NK-92 treated with Interleukin-12 subunit alpha and Interleukin-12 subunit beta, amount 100 ng/mL, for 24 hours (cell line): ENCODE measurements around the gene TP53I11.
A peak's percentile ranks its signal among the peaks of the same experiment; 100 is the strongest.

Source experiments
- DNase-seq: peaks from one replicate; lab custom pipeline; 2025; lab: John Stamatoyannopoulos, UW

TP53I11 gene

DNA sequence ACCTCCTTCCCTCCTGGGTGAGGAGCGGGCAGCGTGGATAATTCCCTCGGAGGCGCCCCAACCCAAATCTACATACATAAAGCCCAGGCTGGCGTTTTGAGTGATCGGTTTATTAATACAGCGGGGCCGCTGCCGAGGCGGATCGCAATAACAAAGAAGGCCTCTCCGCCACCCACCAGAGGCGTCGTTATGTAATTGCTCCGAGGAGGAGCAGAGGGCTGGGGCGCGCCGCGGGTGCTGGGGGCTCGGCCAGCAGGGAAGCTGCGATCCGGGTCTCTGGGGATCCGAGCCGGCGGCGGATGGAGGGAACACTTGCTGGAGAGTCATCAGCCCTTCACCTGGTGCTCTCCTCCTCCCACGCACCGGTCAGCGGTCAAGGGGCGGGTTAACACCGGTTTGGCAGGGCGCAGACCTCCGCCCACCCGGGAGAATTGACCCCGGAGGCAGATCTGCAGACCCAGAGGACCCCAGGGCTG is 6.4 kb upstream of the TP53I11 start:
- DNase-seq = no peak

DNA sequence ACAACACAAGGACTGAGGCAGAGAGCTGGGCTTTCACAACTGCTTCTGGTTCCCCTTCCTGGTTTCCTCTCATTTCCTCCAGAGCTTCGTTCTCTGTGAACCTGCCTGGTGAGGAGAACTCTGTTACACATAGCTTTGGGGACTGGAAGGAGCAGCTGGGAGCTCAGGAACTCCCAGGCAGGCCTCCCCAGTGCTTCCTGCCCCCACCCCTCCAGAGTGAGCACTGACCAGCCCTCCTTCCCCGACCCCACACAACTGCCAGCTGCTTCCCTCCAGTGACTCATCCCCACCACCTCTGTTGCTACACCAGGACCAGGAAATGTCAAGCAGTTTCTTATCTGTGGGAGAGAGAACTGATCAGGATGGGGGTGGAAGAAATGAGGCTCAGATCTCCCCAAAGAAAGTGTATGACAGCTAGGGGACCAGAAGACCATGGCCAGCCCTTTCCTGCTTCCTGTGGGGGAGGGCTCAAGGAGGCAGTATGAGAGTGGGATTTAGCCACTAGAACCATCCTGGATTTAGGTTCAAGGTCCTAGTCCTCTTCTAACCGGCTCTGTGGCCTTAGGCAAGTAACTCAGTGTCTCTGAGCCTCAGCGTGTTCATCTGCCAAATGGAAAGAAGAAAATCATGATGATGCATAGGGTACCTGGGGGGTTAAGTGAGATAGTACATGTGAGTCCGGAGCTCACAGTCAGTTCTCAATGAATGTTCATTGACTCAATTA is 4.5 kb upstream of the TP53I11 start:
- peak; percentile 41 for DNase-seq

DNA sequence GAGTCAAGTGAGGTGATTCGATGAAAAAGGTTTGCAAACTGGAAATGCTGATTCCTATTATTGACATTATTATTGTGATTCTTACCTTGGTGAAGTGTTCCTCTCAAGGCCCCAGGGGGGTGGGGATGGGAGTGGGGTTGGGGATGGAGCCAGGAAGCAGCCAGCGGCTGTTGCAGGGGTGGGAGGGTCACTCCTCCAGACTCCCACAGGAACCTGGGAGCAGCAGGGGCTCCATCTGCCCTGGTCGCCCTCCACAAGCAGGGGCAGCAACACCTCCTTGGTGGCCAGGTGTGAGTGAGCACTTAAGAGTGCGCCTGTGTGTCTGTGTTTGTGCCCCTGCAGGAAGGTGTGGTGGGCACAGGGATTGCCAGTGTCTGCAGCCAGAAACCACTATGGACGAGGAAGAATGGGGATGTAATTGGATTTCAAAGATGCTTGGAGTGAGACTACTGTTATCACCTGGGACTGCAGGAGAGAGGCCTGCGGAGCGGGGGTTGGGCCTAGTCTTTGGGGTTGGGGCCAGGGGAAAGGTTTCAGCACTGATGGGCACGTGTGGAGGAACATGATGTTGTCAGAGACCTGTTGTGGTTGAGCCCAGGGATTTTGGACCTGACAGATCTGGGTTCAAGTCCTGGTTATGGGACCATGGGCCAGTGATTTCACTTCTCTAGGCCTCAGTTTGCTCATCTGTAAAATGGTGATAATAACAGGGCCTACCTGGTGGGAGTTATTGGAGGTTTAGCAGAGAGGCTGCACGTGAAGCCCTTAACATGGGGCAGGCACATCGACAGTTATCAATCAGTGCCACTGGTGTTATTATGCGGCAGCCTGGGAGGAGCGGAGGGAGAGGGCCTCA is 3.6 kb upstream of the TP53I11 start:
- no peak for DNase-seq

DNA sequence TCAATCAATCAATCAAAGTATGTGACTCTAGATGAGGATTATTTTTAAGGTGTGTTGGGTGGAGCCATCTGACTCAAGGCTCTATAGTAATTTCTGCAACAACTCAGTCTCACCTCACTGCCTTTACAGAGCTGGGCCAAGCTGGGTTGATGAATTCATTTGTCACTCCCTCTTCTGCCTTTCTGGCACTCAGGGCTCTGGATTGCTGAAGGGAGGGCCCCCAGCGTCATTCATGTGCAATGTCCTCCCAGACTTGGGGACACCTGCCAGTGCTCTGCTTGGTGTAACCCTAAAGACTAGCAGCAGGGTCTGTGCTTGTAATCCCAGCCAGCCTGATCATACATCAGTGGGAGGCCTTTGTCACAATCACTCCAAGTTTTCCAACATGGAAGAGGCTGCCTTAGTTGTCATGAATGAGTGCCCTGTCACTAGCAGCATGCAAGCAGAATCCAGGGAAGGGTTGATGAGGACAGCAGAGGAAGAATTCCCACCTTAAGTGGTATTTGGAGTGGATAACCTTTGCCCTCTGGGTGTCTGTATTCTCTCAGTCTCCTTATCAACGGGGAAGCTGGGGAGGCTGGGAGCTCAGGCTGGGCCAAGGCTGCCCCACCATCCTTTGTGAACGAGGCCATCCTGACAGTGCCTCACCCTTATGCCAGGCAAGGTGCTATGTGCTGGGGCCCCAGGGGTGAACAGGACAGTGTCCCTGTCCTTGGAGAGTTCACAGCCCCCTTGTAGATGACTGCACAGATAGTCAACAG is 2.0 kb upstream of the TP53I11 start:
- DNase-seq = no peak

DNA sequence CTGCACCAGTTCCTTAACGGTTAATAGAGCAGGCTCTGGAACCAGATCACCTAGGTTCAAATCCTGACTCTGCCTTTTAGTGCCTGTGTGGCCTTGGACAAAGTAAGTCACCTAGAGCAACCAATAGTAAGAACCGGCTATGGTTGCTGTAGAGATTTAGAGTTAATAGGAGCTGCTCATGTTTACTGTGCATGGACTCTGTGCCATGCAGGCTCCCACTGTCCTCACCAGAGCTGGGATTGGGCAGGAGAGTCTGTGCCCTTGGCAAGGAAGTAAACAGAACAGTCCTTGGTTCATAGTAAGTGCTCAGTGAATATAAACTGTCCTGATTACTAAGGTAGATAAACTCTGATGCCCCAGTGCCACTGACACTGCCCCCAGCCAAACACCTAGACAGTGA is 1.4 kb upstream of the TP53I11 start:
- no peak for DNase-seq

DNA sequence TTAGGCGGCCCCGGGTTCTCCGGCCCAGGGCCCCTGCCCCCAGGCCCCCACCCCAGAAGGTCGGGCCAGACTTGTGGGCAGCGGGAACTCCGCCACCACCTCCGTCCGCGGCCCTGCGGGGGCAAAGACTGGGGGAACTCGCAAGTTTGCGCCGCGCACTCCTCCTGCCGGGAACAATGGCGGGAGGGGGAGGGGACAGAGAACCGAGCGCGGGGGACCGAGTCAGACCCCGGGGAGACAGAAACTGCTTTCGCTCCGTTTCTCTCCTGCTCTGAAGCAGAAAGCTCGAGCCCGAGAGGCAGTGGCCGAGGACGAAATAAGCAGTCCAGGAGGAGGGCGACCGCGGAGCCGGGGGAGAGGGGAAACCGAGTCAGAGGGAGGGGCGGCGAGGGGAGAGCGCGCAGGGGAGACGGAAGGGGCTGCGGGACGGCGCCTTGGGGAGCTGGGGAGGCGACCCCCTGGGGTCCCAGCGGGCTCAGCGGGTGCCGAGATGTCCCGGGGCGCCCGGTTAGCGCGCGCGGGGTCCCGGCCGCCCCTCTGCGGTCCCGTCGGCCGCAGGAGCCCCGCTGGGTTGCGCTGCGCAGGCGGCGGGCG is 555 bp downstream of the TP53I11 start:
- no peak for DNase-seq

DNA sequence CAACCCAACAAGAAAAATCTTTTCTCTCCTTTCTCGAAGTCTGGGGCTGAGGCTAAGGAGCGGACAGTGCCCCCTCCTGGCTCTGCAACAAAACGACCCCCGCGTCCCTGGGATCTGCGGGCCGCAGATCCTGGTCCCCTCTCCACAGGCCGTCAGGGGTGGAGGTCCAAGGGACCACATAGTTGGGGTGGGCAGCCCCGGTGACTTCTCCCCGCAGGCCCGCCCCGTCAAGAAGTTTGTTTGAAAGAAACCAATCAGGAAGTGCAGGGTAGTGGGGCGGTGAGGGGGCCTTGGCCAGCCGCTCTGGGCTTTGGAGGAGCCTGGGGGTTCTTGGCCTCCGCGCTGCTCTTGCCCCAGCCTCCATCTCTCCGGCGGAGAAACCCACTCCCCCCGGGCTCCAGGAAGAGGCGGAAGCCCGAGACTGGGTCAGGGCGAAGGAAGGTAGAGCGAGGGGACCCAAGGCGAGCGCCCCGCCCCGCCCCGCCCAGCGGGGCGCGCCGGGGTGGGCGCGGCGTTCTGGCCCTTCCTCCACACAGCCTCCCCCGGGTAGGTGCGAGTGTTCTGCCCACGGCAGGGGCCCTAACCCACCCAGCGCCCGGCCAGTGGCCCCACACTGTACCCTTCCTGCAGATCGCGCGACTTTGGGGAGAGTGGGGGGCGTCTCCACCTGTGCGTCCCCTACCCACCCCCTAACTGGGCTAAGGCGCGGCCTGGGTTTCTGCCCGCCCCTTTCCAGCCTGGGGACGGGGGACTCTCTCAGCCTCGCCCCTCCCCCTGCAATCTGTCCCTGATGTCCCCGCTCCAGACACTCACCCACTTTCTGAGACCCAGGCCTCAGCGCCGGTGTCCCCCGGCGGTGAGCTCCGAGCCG is 1.3 kb downstream of the TP53I11 start:
- DNase-seq = no peak

DNA sequence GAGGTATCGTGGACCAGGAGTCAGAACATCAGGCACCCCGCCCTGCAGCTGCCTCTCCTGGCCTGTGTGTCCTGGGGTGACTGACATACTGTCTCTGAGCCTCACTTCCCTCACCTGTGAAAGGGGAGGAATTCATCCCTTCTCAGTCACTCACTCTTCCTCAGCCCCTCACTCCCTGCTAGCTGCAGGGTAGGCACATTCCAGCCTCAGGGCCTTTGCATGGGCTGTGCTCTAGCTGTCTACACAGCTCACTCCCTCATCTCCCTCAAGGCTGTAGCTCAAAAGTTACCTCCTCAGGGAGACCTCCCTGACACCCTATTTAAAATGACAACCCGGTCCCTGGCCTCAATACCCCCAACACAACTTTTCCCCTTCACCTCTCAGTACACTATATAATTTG is 2.5 kb downstream of the TP53I11 start:
- no peak for DNase-seq

DNA sequence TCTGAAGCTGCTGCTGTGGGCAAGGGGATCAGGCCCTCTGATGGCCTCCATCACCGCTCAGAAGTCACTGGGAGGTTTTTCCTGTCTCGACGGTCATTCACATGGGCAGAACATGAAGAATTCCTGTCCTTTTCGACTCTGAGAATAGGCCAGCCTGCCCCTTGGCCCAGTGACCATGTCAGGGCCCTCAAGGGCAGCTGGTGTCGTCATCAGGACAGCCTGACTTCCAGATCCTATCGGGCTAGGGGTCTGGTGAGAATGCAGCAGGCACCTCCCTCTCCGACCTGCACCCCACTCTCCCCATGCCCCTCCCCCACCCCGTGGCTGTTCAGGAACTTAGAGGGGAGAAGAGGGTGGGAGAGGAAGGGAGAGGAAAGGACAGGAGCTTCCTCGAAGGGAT is 3.6 kb downstream of the TP53I11 start:
- no peak for DNase-seq

DNA sequence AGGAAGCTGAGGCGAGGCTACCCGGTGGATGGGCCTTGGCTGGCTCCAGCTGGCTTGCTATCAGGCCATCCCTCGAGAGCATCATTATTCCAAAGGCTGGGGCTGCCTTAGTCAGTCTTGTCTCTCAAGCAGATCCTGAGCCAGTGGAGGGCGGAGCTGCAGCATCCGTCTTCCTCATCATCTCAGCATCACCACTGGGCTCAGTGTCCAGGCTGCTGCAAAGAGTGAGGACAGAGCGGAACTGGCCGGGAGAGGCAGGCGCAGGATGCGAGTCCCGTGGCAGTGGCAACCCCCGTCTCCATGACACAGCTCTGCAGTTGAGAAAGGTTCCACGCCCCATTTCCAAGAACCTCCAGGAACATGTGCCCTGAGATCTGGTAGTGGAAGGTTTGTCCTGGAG is 4.4 kb downstream of the TP53I11 start:
- DNase-seq = no peak

DNA sequence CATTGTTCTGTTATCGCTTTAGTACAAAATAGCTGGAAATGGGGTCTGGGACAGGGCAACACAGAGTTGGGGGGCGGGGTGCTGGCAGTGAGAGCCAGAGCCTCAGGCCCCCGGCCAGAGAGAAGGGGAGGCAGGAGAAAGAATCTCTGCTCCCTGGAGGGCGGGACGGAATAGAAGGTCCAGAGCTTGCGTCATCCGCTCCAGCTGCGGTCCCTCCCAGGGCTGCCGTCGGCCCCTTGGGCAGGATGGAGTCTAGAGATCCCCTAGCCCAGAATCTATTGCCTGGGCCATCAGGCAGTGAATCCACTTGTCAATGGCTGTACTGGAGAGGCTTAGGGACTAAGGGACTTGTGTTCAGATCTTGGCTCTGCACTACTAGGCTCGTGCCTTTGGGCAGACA is 5.0 kb downstream of the TP53I11 start:
- no peak for DNase-seq

DNA sequence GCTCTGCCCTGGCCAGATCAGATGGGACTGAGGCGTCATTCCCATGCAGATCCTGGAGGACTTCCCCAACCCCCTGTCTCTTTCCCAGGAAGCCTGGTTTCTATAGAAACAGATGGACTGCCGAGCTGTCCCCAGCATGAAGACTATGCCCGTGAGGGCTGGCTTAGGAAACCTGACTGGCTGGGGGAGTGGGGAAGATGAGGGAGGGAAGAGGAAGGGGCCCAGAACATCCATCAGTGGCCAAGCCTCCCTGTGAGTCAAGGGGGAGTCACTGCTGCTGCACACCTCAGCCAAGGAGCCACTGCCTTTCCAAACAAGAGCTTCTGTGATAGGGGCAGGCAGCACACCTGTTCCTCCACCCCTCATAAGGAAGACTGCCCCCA is 5.8 kb downstream of the TP53I11 start:
- DNase-seq = no peak

DNA sequence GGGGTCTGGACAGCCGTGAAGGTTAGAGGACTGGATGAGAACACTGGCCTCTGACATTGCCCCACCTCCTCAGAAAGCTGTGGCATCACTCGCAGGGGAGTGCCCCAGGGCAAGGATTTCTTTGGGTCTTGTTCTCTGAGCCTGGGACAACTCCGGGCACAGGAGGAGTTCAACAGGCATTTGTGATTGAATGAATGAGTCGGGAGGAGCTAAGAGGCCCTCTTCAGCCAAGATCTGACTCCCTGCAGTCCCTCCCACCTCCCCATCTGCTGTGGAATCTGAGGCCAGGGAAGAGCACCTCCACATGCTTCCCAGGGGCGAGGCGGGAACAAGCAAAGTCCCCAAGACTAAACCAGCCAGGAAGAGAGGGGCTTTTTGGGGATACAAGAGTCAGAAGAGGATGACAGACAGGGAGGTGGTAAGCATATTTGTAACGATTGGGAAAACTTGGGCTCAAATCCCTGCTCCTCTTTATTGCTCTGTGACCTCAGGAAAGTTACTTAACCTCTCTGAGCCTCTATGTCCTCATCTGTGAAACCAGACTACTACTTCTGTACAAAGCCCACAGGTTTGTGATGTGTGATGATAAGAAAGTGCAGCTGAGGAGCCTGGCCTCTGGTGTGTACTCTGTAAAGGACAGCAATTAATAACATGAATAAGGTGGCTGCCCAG is 6.4 kb downstream of the TP53I11 start:
- no peak for DNase-seq

DNA sequence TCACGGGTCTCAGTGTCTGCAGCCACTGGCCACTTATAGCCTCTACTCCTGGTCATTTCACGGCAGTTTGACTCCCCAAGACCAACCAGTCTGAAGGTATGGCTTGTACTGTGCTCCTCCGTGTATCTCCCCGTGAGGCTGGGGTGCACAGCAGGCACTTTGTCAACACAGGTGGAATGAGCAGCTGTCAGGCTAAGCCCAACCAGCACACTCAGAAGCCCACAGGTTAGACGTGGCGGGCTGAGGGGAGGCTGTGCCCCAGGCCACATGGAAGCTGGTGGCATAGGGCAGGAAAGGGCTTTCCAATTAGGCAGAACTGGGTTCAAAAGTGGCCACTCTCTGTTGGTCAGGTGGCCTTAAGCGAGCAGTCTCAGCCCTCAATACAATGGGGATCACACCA is 7.0 kb downstream of the TP53I11 start:
- no peak for DNase-seq

DNA sequence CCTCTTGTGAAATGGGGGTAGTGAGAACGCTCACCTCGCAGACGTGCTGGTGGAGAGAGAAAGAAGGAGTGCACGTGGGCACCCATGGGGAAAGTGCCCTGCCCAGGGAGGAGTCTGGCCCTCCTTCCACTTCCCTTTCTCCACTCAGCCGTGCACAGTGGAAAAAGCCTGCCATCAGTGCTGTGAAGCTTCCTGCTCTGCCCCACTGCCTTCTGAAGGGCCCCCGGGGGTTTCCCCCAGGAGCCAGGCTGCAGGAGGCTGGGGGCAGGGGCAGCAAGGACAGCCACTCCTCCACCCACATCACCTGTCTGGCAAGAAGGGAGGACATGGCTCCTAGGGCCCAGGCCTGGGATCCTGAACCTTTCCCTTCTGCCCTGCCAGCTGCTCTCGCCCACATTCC is 7.6 kb downstream of the TP53I11 start:
- peak; percentile 26 for DNase-seq

DNA sequence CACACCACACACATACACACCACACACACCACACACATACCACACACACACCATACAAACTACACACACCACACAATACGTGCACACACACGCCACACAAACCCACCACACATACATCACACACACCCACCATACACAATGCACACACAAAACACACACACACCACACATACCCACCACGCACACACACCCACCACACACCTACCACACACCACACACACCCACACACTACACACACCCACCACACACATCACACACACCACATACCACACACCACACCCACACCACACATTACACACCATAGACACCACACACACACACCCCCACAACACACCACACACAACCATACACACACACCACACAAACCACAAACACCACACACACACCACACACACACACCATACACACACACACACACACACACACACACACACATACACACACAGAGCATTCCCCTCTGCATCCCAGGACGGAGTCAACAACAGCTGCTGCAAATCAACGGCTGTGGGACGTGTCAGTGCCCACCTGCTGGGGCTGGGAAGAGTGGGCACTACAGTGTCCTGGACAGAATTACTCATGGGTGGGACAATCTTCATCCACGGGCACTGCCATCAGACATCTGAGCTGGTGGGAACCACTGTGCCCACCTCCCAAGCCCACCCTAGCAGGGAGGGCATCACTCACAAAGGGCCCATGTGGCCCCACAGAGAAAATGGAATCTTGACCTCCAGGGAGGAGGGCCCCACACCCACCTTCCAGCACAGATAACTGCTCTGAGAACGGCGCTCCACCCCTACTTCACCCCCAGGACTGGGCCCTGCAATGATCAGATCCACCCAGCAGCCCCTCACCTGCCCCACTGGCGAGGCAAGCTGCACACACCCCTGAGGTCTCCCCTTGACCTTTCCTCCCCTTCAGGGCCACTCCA is 8.4 kb downstream of the TP53I11 start:
- no peak for DNase-seq

DNA sequence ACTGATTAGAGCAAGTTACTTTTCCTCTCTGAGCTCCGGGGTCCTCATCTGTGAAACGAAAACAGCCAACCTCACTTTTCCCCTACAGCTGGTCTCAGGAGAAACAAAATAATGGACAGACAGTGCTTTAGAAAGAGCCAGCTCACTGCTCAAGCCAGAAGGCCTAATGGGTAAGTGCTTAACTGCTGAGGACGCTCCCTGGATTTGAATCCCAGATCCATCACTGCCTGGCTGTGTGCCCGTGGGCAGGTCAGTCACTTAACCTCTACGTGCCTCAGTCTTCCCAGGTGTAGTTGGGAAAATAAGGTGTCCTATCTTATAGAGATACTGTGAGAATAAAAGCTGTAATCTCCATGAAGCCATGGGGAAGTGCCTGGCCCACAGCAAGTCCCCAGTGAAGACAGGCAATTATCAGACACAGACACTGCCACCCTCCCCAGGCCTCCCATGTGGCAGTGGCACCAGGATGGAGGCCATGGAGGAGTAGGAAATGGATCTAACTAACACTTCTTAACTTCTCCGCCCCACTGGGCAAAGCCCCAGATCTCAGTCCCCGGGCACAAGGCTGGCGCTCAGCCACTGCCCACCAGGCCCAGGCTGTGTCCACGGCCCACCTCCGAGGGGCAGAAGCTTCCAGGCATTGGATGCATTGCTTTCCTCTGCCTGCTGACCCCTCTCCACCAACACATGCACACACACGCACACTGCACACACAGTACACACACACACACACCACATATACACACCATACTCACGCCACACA is 9.2 kb downstream of the TP53I11 start:
- no peak for DNase-seq

DNA sequence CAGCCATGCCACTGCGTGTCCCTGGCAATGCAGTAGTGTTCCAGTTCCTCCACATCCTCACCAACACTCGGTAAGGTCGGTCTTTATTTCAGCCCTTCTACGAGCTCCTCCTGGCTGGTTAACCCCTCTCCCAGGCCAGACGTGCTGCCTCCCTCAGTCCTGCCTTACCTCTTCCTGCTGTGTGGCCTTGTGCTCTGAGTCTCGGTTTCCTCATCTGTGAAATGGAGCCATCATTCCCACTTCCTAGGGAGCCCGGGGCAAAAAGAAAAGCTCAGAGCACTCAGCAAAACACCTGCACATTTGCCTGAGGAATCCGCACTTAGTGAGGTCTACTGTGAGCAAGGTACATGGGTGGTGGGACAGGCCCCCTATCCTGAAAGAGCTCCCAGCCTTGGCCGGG is 9.8 kb downstream of the TP53I11 start:
- DNase-seq = no peak

DNA sequence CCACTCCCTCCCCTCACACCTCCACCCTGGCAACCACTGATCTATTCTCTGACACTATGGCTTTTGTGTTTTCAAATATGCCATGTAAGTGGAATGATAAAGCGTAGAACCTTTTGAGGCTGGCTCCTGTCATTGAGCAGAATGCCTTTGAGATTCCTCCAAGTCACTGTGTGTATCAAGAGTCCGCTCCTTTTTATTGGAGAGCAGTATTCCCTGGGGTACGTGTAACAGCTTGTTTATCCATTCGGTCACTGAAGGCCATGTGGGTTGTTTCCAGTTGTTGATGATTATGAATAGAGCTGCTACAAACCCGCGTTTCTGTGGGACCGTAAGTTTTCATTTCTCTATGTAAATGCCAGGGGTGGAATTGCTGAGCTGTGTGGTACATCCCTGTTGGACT is 10.3 kb downstream of the TP53I11 start:
- no peak for DNase-seq
